HG03342 (cell line): ENCODE measurements around the gene EME2.
"Not testable (repeated sequence)": the region's sequence is repeated elsewhere in the genome, so short reads cannot be mapped to it uniquely, and the experiment has no call there.

Experiments used
- ATAC-seq: cut with Tn5 transposase; IDR thresholded peaks from one replicate; pipeline ENCODE4 v1.9.1; 2021; ENCODE audit warnings: mild to moderate bottlenecking, moderate library complexity; ENCODE audit not compliant: unreplicated experiment

EME2 gene, protein sequence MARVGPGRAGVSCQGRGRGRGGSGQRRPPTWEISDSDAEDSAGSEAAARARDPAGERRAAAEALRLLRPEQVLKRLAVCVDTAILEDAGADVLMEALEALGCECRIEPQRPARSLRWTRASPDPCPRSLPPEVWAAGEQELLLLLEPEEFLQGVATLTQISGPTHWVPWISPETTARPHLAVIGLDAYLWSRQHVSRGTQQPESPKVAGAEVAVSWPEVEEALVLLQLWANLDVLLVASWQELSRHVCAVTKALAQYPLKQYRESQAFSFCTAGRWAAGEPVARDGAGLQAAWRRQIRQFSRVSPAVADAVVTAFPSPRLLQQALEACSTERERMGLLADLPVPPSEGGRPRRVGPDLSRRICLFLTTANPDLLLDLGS

DNA sequence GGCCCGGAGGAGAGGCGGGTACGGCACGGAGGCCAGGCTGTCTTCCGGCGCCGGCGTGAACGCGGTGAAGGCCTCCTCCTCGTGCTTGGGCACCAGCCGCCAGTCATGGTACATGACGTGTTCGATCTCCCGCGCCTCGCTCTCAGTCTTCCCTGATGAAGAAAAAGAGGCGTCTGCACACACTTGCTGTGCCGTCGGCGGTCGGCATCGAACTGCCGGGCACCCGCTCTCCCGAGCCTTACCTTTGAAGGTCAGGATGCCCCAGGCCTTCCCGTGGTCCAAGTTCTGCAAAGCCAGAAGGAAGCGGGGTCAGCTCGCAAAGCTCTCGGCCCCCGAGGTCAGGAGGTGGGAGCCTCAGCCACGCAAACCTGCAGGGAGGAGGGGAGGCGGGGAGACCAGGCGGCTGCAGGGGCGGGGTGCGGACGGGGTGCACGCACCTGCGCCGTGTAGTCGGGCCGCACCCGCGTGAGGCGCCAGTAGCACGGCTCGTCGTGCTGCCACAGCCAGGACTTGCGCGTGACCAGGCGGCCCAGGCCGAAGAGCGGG lies at the start of gene EME2:
Gene EME2, plus strand, starts transcription at position 449 of the 546 bp plus-strand sequence. CDS start 418 bp downstream, outside the sequence.
- ATAC-seq: no peak

GRCh38 chr16:1723450-1724147 lies 49.0 kb upstream of the EME2 start:
- no peak for ATAC-seq

- ATAC-seq: no peak
Observed at GRCh38 chr16:1724491-1724890, 48.1 kb upstream of the EME2 start.

- no peak for ATAC-seq
Observed at GRCh38 chr16:1726661-1727502, 45.7 kb upstream of the EME2 start.

- ATAC-seq: no peak
Observed at GRCh38 chr16:1727651-1728624, 44.7 kb upstream of the EME2 start.

- no peak for ATAC-seq
Observed at GRCh38 chr16:1729026-1729425, 43.6 kb upstream of the EME2 start.

DNA sequence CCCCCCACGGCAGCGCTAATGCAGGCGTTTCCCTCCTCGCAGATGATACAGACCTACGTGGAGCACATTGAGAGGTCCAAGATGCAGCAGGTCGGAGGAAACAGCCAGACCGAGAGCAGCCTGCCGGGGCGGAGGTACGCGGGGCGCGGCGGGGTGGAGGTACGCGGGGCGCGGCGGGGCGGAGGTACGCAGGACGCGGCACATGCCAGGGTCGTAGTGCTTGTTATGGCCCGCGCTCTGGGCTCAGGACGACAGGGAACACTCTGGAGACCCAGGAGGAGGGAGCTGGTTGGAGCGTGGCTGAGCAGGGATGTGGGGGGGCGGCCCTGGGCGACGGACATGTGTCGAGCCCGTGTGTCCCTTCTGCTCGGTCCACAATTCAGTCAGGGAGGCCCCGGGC lies 43.2 kb upstream of the EME2 start:
- ATAC-seq: no peak

- no peak for ATAC-seq
Observed at GRCh38 chr16:1731073-1731472, 41.5 kb upstream of the EME2 start.

- no peak for ATAC-seq
Observed at GRCh38 chr16:1731603-1732002, 41.0 kb upstream of the EME2 start.

DNA sequence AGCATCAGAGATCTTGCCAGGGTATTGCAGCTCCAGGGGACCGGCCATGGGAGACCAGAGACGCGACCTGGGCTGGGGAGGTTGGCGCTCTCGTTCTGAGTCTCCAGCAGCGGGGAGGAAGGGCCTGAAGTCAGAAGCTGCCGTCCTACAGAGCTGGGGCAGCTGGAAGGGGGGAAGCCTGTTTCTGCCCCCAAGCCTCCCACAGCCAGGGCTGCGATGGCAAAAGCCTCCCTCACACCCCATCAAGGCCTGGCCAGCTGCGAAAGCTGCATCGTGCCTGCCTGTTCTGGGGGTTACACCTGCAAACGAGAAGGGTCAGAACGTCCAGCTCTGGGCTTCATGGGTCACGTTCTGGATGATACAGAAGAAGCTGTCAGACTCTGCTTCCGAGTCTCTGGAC lies 40.5 kb upstream of the EME2 start:
- ATAC-seq: no peak

DNA sequence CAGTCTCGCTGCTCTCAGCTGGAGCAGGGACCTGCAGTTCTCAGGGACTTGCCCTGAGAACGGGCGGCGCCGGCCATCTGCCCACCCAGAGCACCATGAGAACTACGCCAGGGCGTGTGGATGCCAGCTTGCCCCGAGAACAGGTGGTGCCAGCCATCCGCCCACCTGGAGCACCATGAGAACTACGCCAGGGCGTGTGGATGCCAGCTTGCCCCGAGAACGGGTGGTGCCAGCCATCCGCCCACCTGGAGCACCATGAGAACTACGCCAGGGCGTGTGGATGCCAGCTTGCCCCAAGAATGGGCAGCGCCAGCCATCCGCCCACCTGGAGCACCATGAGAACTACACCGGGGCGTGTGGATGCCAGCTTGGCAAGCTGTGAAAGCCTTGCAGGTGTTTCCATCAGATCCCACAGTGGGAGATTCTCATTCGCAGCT lies 40.0 kb upstream of the EME2 start:
- not testable (repeated sequence) for ATAC-seq

- ATAC-seq: no peak
Observed at GRCh38 chr16:1734123-1734522, 38.5 kb upstream of the EME2 start.

DNA sequence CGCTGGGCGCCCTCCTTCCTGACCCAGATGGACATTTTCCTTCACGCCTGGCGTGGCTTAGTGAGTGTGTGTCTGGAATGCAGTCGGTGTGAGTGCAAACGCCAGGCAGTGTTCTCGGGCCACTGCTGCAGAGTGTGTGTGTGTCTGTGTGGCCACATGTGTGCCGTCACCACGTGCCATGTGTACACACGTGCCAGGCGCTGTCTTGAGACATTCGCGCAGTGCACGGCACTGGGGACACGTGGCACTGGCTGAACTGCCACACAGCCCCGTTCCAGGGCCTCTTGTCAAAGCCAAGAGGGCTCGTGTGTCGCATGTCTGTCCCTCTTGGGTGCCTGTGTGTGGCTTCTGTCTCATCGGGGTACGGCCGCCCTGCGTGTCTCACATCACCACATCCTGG lies 37.8 kb upstream of the EME2 start:
- ATAC-seq: no peak

- ATAC-seq: no peak
Observed at GRCh38 chr16:1740234-1740633, 32.4 kb upstream of the EME2 start.

DNA sequence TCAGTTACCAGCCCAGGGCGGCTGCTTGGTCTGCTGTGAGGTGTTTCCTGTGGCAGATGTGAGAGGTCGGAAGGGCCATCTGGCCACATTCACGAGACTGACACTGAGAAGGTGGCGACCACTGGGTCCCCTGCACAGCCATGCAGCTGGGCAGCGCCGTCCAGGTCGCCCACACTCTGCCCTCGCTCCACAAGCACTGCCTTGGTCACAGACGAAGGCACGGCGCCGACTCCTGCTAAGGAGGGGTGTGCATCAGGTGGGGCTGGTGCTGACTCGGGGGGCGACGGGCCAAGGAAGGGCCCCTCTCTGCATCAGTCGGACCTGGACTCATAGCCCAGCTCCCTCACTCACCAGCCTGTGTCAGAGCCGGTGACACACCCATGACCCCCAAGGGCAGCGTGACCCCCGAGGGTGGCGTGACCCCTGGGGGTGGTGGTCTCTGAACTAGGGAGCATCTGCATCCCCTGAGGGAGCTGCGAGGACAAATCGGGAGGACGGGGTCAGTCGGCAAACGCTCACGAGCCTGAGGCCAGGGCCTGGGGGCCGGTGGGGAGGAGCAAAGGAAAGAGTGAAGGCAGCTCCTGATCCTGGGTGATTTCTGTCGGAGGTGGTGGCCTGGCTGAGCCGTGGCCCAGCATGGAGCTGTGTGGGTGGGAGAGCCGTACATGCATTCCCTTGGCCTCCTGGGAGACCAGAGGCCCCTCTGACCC lies 31.7 kb upstream of the EME2 start:
- no peak for ATAC-seq

GRCh38 chr16:1741553-1742165 lies 31.0 kb upstream of the EME2 start:
- ATAC-seq: no peak

- no peak for ATAC-seq
Observed at GRCh38 chr16:1743376-1744337, 29.0 kb upstream of the EME2 start.

- no peak for ATAC-seq
Observed at GRCh38 chr16:1744338-1744840, 28.2 kb upstream of the EME2 start.
